Measurements from ENCODE around the gene ADORA2A. TPM values are rescaled to one million over a fixed set of nuclear protein-coding genes. Genes with fewer than 3 reads are reported as not detected.

ADORA2A gene
- total and polyA plus RNA-seq, 10 of the 15 experiments (the other 5 are each of a cell fraction or from before 2014, with no cell fraction given) = 0.69 to 31.2 (median 18.3) TPM

GRCh38 chr22:24427500-24428164, at the start of gene ADORA2A (continued):
- TF ChIP-seq, protein P1, sequence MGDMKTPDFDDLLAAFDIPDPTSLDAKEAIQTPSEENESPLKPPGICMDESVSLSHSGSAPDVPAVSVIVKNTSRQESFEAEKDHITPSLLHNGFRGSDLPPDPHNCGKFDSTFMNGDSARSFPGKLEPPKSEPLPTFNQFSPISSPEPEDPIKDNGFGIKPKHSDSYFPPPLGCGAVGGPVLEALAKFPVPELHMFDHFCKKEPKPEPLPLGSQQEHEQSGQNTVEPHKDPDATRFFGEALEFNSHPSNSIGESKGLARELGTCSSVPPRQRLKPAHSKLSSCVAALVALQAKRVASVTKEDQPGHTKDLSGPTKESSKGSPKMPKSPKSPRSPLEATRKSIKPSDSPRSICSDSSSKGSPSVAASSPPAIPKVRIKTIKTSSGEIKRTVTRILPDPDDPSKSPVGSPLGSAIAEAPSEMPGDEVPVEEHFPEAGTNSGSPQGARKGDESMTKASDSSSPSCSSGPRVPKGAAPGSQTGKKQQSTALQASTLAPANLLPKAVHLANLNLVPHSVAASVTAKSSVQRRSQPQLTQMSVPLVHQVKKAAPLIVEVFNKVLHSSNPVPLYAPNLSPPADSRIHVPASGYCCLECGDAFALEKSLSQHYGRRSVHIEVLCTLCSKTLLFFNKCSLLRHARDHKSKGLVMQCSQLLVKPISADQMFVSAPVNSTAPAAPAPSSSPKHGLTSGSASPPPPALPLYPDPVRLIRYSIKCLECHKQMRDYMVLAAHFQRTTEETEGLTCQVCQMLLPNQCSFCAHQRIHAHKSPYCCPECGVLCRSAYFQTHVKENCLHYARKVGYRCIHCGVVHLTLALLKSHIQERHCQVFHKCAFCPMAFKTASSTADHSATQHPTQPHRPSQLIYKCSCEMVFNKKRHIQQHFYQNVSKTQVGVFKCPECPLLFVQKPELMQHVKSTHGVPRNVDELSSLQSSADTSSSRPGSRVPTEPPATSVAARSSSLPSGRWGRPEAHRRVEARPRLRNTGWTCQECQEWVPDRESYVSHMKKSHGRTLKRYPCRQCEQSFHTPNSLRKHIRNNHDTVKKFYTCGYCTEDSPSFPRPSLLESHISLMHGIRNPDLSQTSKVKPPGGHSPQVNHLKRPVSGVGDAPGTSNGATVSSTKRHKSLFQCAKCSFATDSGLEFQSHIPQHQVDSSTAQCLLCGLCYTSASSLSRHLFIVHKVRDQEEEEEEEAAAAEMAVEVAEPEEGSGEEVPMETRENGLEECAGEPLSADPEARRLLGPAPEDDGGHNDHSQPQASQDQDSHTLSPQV (IDR thresholded peaks at IDR 0.05) = 0 out of 2 replicates have a peak, but pooled peaks have one; percentile 66
- TF ChIP-seq, protein P2, sequence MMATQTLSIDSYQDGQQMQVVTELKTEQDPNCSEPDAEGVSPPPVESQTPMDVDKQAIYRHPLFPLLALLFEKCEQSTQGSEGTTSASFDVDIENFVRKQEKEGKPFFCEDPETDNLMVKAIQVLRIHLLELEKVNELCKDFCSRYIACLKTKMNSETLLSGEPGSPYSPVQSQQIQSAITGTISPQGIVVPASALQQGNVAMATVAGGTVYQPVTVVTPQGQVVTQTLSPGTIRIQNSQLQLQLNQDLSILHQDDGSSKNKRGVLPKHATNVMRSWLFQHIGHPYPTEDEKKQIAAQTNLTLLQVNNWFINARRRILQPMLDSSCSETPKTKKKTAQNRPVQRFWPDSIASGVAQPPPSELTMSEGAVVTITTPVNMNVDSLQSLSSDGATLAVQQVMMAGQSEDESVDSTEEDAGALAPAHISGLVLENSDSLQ (IDR thresholded peaks at IDR 0.05) = peak; percentile 75

GRCh38 chr22:24379536-24379935, 47.9 kb upstream of the ADORA2A start:
- Histone ChIP-seq H3K27me3 (replicated peaks in 1 of 2; ENCODE audit: control insufficient read depth in 2 of 2, insufficient read depth in 2 of 2, low read length in 1 of 2) (no peaks in the 10 kb centered on the region), H2AFZ (ENCODE audit: control insufficient read depth, low read depth, low read length) (no peak overlapping the region), H4K20me1 (ENCODE audit: control insufficient read depth, insufficient read depth) (no peaks in the 10 kb centered on the region), H3K4me1 (ENCODE audit: control insufficient read depth, insufficient read depth, low read length) (no peaks in the 10 kb centered on the region), H3K79me2 (ENCODE audit: control insufficient read depth, insufficient read depth, low read length) (no peaks in the 10 kb centered on the region), H3K9ac (ENCODE audit: control insufficient read depth, insufficient read depth, low read length) (no peak overlapping the region), H3K36me3 (ENCODE audit: control insufficient read depth in 2 of 2, insufficient read depth in 2 of 2, low read length in 1 of 2) (no peaks in the 10 kb centered on the region; a peak in 1 of 4 replicates), H3K27ac (ENCODE audit: control insufficient read depth, insufficient read depth) (no peak overlapping the region), H3K4me2 (ENCODE audit: control insufficient read depth, insufficient read depth) (no peak overlapping the region), H3K9me3 (replicated peaks; ENCODE audit: control insufficient read depth, insufficient read depth, low read length) (no peaks in the 10 kb centered on the region), H3K4me3 (no peak overlapping the region)
- ChIA-PET SMC1A (ENCODE audit: uncharacterized antibody, unreplicated experiment) (interaction anchor here (1.0 to 2.4 kb wide), 2 partner anchors 20 to 23 kb away, joined by 3 to 9 read pairs; no protein-coding TSS in a partner anchor), CTCF (no interaction called here), POLR2A (no interaction called here), RAD21 (ENCODE audit: unreplicated experiment) (no interaction called here)
- in situ Hi-C loops (cut with MboI) = no loop called here
- intact Hi-C loops (cut with micrococcal nuclease; ENCODE audit: unreplicated experiment) = no loop called here
- FAIRE-seq = no peak
- TF ChIP-seq ZNF24 (IDR thresholded peaks at IDR 0.05) = no peak
- TF ChIP-seq SIN3A (IDR thresholded peaks at IDR 0.05; ENCODE audit: low read depth, low read length) = no peak
- no peak for TF ChIP-seq IKZF1 (conservative IDR thresholded peaks at IDR 0.05)
- TF ChIP-seq ZNF384 (IDR thresholded peaks at IDR 0.05; ENCODE audit: borderline replicate concordance, low read depth, low read length) = no peak
- no peak for TF ChIP-seq ATF2 (IDR thresholded peaks at IDR 0.05; ENCODE audit: low read length)
- TF ChIP-seq PAX8 (IDR thresholded peaks at IDR 0.05) = no peak
- TF ChIP-seq LARP7 (IDR thresholded peaks at IDR 0.05) = no peak
- WGBS (ENCODE audit: insufficient coverage, insufficient replicate concordance, low lambda C conversion rate, missing lambda C conversion rate) = 96% methylated on average over 2 of the region's 2 CpGs
- no peak for DNase-seq (ENCODE audit: low read depth, low spot score)
- BruUV-seq (replicated peaks) = no TSS peak
- ATAC-seq = no peak
